Stimulated activated naive CD8-positive, alpha-beta T cell treated with anti-CD3 and anti-CD28 coated beads, Interleukin-15, Interleukin-2, amounts not matched to agents 100 U/mL and 50 U/mL, for 24 hours (primary cell): ENCODE results near the gene CEBPB.

Experiments
- ATAC-seq: fragments of 150-1000 bp; cut with Tn5 transposase; one replicate; pipeline ENCODE4 v1.10.0; 2021
- DNase-seq: peaks from one replicate; pipeline ENCODE4 v3.0.0; 2021

Gene CEBPB

GRCh38 chr20:50229156-50229607 lies 38.6 kb downstream of the CEBPB start:
- no peak for DNase-seq

DNA sequence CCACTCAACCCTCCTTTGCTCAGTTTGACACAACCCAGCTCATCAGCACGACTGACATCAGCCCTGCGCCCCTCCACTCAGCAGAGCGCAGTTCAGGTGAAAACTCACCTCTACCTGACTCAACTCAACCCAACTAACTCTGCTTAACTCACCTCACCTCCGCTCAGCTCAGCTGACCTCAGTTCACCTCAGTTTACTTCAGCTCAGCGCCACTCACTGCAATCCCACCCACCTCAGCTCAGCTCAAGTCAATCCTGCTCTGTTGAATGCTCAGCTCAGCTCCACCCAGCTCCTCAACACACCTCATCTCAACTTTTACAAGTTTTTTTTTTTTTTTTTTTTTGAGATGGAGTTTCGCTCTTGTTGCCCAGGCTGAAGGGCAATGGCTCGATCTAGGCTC lies 39.6 kb downstream of the CEBPB start:
- ATAC-seq = no peak
- no peak for DNase-seq

More at GRCh38 chr20:50229156-50229607, 38.6 kb downstream of the CEBPB start:
- ATAC-seq = no peak

DNA sequence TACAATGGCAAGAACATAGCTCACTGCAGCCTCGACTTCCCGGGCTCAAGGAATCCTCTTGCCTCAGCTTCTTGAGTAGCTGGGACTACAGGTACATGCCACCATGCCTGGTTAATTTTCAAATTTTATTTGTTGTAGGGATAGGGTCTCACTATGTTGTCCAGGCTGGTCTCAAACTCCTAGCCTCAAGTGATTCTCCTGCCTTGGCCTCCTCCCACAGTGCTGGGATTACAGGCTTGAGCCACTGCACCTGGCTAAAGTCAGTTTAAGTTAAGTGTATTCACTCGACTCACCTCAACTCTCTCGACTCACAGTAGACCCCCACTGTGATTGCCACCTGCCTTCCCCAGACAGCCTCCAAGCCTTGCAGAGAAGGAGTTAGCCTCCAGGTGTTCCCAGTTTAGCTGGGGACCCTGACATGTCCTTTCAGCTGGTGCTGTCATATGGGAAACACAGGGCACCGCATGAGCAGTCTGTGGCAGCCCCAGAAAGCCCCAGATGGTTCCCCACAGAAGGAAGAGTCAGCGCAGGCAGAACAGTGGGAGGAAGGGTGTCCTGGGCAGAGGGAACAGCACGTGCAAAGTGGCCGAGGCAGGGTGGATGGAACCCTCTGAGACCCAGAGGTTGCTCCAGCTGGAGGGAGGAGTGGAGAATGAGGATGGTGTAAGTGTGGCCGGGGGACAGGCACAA lies 40.4 kb downstream of the CEBPB start:
- DNase-seq (no peak), ATAC-seq (no peak)

GRCh38 chr20:50231854-50232253 lies 41.2 kb downstream of the CEBPB start:
- ATAC-seq = no peak
- DNase-seq = no peak

GRCh38 chr20:50232651-50233324 lies 42.2 kb downstream of the CEBPB start:
- DNase-seq = no peak
- no peak for ATAC-seq

GRCh38 chr20:50233325-50234212 lies 42.9 kb downstream of the CEBPB start:
- ATAC-seq = no peak
- no peak for DNase-seq

DNA sequence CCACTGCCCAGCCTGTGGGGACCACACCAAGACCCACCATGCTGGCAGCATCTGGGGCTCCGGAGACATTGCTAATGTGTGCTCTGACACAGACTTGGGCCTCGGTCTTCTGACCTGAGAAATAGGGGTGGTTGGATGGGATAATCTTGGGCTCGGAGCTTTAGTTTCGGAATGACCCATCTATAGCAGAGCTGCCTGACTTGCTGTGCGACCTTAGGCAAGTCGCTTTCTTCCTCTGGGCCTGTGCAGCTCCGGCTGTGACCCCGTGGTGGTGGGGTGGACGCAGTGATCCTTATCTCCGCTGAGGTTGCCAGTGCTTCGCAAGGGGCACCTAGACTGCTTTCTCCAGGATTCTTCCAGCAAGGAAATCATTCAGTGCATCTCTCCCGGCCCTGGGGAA lies 43.7 kb downstream of the CEBPB start:
- no peak for ATAC-seq
- no peak for DNase-seq

DNA sequence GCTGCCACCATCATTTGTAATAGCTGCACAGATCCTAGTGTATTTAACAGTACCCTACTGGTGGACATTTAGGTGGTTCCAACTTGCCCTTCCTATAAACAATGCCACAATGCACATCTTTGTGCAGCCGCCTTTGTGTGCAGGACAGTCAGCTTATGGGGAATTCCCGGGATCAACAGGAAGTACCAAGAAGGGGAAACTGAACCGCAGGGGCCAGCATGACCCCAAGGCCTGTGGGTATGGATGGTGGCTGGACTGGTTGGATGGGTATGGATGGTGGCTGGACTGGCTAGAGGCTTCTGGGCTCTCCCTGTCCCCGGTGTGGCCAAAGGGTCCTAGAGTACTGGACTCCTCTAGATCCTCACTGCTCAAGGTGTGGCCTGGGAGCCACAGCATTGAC lies 46.7 kb downstream of the CEBPB start:
- DNase-seq (no peak), ATAC-seq (no peak)

DNA sequence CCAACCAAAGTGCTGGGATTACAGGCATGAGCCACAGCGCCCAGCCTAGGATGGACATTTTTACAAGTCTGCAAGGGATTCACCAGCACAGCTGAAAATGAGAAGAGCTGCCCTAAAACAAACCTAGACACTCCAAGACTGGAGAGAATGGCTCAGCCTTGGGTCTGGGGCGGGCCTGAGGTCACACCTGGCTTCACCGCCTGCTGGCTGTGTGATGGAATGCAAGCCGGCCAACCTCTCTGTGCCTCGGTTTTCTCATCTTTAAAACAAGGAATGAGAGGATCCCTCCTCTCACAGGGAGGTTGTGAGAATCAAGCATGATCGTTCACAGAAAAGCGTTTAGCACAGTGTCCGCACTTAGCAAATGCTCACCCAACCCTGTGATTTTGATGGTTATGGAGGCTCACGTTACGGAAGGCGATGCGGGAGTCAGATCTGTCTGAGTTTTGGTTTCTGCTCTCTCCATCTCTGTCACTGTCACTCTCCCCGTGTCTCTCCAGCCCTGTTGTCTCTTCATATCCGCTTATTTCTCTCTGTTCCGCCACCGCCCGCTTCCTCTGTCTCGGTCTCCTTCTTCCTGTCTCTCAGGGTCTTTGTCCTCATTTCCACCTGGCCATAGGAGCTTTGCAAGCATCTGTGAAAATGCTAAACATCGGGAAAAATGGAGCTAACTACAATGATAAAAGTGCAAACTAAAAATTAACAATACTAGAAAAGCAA lies 47.6 kb downstream of the CEBPB start:
- ATAC-seq = no peak
- DNase-seq = no peak

DNA sequence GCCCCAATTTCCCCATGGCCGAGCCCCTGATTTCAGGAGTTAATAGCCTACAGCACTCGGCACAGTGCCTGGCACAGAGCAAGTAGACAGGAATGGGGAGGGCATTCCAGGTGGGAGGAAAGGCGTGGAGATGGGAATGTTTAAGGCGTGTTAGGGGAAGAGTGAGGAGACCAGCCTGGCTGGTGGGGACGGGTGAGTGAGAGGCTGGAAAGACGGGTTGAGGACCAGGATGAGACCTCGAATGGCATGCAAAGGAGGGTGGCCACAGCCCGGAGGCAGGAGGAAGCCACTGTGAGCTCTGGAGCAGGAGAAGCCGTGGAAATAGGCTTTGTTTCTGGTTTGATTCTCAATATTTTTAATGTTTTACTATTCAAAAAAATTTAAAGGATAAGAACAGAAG lies 49.5 kb downstream of the CEBPB start:
- DNase-seq (no peak), ATAC-seq (no peak)

DNA sequence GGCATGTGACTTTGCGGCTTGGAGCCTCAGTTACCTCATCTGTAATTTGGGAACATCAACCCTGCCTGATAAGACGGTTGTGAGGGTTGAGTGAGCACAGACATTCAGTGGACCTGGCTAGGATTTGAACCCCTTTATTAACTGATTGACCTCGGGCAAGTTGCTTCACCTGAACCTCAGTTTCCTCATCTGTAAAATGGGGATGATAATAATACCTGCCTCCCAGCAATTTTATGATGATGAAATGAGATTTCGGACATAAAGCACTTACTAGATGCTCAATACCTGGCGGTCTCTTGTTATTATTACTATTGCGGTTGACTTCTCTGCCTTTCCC lies 51.5 kb downstream of the CEBPB start:
- DNase-seq (no peak), ATAC-seq (no peak)
